ENCODE measurements around the gene TSEN2.

DNA sequence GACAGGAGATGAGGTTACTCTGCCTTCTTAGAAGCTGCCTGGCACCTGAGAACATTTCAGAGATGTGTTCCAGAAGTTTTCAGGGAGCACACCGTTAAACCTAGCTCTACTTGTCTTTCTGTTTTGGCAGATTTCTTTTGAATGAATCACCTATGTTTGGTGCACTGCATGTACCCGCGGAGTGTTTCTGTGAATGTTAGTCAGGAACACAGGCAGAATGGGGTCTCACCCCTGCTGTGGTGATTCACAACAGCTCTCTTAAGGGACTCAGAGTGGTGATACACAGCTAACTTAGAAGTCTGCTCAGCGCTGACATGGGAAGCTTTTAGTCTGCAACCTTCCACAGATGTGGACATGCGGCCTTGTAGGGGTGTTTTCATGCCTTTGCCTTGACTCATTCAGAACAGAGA is 24.0 kb downstream of the TSEN2 start:
- TF ChIP-seq CTCF (conservative IDR thresholded peaks at IDR 0.05 in 1 of 2, IDR thresholded peaks at IDR 0.05 in 1 of 2; ENCODE audit: extremely low read depth in 1 of 2, insufficient read depth in 1 of 2, low read depth in 1 of 2, low read length in 2 of 2) (no peak), EZH2 (IDR thresholded peaks at IDR 0.05; ENCODE audit: borderline replicate concordance, low read length) (no peak)

All from mammary epithelial cell (primary cell).